ENCODE data around the gene TMEM145.

- TF ChIP-seq CTCF (IDR thresholded peaks at IDR 0.05; ENCODE audit: insufficient read depth, low read depth, low read length) (no peak), EZH2 (IDR thresholded peaks at IDR 0.05; ENCODE audit: insufficient read depth, low read length) (no peak)
Observed at GRCh38 chr19:42335374-42335936, 22.3 kb downstream of the TMEM145 start.
